HG03354 (cell line): ENCODE results near the gene HACD4.
"Not testable (repeated sequence)": the region's sequence is repeated elsewhere in the genome, so short reads cannot be mapped to it uniquely, and the experiment has no call there.

Source experiments
- ATAC-seq: cut with Tn5 transposase; IDR thresholded peaks from one replicate; pipeline ENCODE4 v1.9.1; 2021; ENCODE audit warnings: mild to moderate bottlenecking; ENCODE audit not compliant: unreplicated experiment, poor library complexity, severe bottlenecking

Gene HACD4

DNA sequence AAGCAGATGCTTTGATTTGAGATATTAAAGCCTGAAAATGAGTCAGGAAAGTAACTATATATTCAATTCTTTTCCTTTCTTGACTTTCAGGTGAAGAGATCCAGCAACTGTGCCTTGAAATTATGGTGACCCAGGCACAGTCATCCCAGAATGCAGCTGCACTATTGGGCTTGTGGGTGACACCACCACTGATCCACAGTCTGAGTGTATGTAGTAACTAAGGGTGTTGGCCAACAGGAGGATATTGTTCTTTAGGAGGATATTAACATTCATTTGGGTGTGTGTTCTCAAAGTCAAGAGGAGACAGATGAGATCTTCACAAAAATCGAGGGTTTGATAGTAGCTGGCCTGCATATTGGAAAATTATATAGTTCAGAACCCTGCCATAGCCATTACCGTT is 53.2 kb downstream of the HACD4 start:
- no peak for ATAC-seq

DNA sequence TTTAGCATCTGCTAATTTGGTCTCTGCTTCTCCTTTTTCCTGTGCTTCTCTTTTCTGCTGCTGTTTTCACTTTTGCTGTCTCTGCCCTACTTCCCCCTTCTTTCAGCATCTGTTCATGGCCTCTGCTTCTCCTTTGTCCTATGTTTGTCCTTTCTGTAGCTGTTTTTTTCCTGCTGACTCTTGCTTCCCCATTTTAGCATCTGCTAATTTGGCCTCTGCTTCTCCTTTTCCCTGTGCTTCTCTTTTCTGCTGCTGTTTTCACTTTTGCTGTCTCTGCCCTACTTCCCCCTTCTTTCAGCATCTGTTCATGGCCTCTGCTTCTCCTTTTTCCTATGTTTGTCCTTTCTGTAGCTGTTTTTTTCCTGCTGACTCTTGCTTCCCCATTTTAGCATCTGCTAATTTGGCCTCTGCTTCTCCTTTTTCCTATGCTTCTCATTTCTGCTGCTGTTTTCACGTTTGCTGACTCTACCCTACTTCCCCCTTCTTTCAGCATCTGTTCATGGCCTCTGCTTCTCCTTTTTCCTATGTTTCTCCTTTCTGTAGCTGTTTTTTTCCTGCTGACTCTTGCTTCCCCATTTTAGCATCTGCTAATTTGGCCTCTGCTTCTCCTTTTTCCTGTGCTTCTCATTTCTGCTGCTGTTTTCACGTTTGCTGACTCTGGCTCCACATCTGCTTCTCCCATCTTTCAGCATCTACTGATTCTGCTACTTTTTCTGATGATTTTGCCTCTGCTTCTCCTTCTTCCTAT is 57.1 kb downstream of the HACD4 start:
- not testable (repeated sequence) for ATAC-seq

DNA sequence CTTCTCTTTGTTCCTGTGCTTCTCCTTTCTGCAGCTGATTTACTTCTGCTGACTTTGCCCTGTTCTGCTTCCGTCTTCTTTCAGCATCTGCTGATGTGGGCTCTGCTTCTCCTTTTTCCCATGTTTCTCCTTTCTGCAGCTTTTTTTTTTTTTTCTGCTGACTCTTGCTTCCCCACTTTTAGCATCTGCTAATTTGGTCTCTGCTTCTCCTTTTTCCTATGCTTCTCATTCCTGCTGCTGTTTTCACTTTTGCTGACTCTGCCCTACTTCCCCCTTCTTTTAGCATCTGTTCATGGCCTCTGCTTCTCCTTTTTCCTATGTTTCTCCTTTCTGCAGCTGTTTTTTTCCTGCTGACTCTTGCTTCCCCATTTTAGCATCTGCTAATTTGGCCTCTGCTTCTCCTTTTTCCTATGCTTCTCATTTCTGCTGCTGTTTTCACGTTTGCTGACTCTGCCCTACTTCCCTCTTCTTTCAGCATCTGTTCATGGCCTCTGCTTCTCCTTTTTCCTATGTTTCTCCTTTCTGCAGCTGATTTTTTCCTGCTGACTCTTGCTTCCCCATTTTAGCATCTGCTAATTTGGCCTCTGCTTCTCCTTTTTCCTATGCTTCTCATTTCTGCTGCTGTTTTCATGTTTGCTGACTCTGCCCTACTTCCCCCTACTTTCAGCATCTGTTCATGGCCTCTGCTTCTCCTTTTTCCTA is 58.0 kb downstream of the HACD4 start:
- not testable (repeated sequence) for ATAC-seq

DNA sequence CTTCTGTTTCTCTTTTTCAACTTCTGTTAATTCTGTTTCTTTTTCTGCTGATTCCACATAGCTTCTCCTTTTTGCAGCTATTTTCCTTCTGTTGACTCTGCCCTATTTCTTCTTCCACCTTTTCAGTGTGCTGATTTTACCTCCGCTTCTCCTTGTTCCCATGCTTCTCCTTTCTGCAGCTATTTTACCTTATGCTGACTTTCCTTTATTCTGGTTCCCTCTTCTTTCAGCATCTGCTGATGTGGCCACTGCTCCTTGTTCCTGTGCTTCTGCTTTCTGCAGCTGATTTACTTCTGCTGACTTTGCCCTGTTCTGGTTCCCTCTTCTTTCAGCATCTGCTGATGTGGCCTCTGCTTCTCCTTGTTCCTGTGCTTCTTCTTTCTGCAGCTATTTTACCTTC is 58.8 kb downstream of the HACD4 start:
- ATAC-seq = no peak

DNA sequence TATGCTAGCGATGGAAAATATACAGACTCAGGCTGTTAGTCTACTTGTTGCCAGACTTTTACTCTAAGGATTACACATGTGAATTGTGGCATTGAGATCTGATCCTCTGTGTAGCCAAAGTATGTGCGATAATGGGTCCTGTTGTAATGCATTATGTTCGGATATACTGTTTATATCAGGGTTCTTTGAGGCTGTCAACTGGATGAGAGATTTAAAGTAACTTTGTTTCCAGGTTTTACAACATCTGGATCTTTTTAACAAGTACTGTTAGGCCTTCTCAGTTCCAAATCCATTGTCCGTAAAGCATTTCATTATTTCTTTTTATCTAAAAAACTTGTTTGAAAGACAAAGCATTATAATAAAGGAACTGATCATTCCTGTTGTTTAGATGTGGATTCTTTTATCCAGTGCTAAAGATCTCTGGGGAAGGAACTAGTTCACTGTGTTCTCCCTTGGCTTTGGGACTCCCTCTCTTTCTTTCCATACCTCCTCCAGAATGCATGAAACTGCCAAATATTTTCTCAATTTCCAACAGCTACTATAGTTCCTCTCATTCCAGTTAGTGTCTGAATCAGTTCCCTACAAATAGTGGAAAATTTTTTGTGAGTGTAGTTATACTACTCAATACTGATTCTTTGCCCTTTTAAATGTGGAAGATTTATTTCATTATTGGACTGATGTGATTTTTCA is 68.8 kb downstream of the HACD4 start:
- ATAC-seq = no peak

DNA sequence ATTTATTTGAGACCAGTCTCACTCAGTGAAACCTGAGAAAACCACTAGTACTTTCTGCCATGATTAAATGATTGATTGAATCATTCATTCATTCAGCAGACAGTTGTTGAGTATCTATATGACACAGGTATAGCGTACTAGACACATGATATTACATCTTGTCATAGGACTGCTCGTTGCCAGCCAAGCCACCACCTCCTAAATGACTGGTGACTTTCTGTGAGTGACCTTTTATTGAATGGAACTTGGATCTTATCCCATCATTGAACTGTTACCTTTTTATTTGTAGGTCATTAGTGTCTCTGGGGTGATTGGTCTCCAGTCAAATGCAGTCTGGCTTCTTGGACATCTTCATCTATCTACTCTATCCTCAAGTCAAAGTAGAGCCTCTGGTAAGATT is 80.7 kb downstream of the HACD4 start:
- no peak for ATAC-seq
